ENCODE measurements around the gene PLEKHJ1.

DNA sequence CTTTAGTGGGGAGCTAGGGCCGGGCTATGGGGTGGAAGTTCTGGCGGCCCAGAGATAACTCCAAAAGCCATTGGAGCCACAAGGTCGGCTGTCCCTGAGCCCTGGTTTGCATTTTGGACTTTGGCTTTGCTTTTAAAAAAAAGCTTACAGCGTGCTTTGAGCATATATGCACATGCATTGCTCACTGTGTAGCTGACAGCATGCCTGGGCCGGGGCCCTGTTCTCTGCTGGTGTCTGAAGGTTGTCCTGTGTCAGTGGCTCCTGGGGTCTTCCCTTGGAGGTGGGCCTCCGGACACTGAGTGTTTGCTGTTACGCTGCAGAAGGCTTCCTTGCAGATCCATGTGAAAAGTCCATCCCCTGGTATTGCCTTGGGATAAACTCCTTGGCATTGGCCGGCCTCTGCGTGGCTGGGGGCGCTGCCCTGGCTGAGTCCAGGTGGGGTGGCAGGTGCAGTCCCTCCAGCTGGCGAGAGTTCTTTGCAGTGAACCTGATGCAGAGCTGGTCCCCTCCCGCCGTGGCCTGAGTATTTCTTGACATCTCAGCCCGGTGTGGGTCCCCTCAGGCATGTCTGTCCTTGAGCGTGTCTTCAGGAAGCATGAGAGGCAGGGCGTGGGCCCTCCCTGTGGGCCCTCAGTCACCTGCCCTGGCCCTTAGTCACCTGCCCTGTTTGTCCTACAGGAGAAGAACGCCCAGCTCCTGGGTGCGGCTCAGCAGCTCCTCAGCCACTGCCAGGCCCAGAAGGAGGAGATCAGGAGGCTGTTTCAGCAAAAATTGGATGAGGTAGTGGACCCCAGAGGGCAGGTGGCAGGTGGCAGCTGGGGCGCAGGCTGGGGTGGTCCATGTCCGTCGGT is 23.0 kb downstream of the PLEKHJ1 start:
- TF ChIP-seq, protein P1, sequence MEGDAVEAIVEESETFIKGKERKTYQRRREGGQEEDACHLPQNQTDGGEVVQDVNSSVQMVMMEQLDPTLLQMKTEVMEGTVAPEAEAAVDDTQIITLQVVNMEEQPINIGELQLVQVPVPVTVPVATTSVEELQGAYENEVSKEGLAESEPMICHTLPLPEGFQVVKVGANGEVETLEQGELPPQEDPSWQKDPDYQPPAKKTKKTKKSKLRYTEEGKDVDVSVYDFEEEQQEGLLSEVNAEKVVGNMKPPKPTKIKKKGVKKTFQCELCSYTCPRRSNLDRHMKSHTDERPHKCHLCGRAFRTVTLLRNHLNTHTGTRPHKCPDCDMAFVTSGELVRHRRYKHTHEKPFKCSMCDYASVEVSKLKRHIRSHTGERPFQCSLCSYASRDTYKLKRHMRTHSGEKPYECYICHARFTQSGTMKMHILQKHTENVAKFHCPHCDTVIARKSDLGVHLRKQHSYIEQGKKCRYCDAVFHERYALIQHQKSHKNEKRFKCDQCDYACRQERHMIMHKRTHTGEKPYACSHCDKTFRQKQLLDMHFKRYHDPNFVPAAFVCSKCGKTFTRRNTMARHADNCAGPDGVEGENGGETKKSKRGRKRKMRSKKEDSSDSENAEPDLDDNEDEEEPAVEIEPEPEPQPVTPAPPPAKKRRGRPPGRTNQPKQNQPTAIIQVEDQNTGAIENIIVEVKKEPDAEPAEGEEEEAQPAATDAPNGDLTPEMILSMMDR (conservative IDR thresholded peaks at IDR 0.05) = no peak
- TF ChIP-seq ZFX (IDR thresholded peaks at IDR 0.05) = no peak

All from C4-2B (cell line).